K562 (cell line): Measurements from ENCODE around the gene NTSR1. TPM values are rescaled to one million over a fixed set of nuclear protein-coding genes. Genes with fewer than 3 reads are reported as not detected.

Experiments used
- ATF1 ChIP-seq, 2 experiments: fragments of 450-650 bp in 1 of 2; IDR thresholded peaks; 2 replicates each; pipeline ENCODE4 v1.6.1; 2016; ENCODE audit warnings: missing compliant biosample characterization in 1 of 2, missing genetic modification characterization in 1 of 2
- ATF3 ChIP-seq, 2 experiments: fragments of 450-650 bp in 1 of 2; sonication (generic) in 1 of 2; formaldehyde crosslinking in 1 of 2; IDR thresholded peaks in 1 of 2; conservative IDR thresholded peaks in 1 of 2; 2 replicates each; pipeline versions ENCODE4 v1.6.1 to v1.8.1; 2016 to 2023; ENCODE audit warnings: mild to moderate bottlenecking in 2 of 2, moderate library complexity in 2 of 2, inconsistent platforms in 1 of 2, missing genetic modification reagents in 1 of 2
- BHLHE40 ChIP-seq: IDR thresholded peaks from 2 replicates; pipeline ENCODE4 v1.6.1; 2011; ENCODE audit warnings: low read length, improper control_type of control experiment
- CBX3 ChIP-seq, 2 experiments: IDR thresholded peaks; 1 replicate in 1 of 2; 2 replicates in 1 of 2; pipeline ENCODE4 v1.6.1; 2012; ENCODE audit warnings: inconsistent platforms in 2 of 2, low read length in 2 of 2, borderline replicate concordance in 1 of 2, control low read depth in 1 of 2
- CREB5 ChIP-seq: fragments of 250-450 bp; sonication (Bioruptor Pico); IDR thresholded peaks from 2 replicates; pipeline ENCODE4 v1.5.0; 2020; ENCODE audit warnings: mild to moderate bottlenecking
- CTBP1 ChIP-seq: fragments of 450-650 bp; IDR thresholded peaks from 2 replicates; pipeline ENCODE4 v1.6.1; 2016; ENCODE audit warnings: borderline replicate concordance
- CXXC5 ChIP-seq: fragments of 250-450 bp; sonication (Bioruptor Pico); IDR thresholded peaks from 2 replicates; pipeline ENCODE4 v1.8.0; 2022; ENCODE audit warnings: inconsistent platforms, mild to moderate bottlenecking, moderate library complexity
- HMGN3 ChIP-seq: IDR thresholded peaks from 2 replicates; pipeline ENCODE4 v1.6.1; 2011; ENCODE audit warnings: borderline replicate concordance, low read depth, mild to moderate bottlenecking, mixed read lengths, low read length; ENCODE audit not compliant: insufficient read length; ENCODE audit errors: extremely low read depth
- JUND ChIP-seq, 2 experiments: IDR thresholded peaks; 2 replicates in 1 of 2; 3 replicates in 1 of 2; pipeline ENCODE4 v1.6.1; 2011; ENCODE audit warnings: borderline replicate concordance in 2 of 2, low read depth in 2 of 2, low read length in 2 of 2, improper control_type of control experiment in 1 of 2, missing biosample characterization in 1 of 2, missing genetic modification characterization in 1 of 2, missing genetic modification reagents in 1 of 2
- KLF6 ChIP-seq: fragments of 250-450 bp; sonication (Bioruptor Pico); IDR thresholded peaks from 2 replicates; pipeline ENCODE4 v1.4.0; 2020; ENCODE audit warnings: mild to moderate bottlenecking, moderate library complexity, borderline replicate concordance
- MAFG ChIP-seq: fragments of 450-650 bp; conservative IDR thresholded peaks from 2 replicates; pipeline ENCODE4 v1.6.1; 2016; ENCODE audit warnings: missing genetic modification characterization, missing compliant biosample characterization
- MAZ ChIP-seq, 2 experiments: fragments of 450-650 bp in 1 of 2; sonication (generic) in 1 of 2; formaldehyde crosslinking; IDR thresholded peaks in 1 of 2; conservative IDR thresholded peaks in 1 of 2; 2 replicates each; pipeline versions ENCODE4 v1.4.0 to v1.5.0; 2020; ENCODE audit warnings: mild to moderate bottlenecking in 1 of 2, missing genetic modification reagents in 1 of 2
- NR1H2 ChIP-seq: sonication (generic); formaldehyde crosslinking; IDR thresholded peaks from 2 replicates; pipeline ENCODE4 v1.4.0; 2020; ENCODE audit warnings: mild to moderate bottlenecking, missing genetic modification reagents
- NR4A1 ChIP-seq, 2 experiments: fragments of 250-450 bp in 1 of 2; fragments of 450-650 bp in 1 of 2; sonication (Bioruptor Pico) in 1 of 2; IDR thresholded peaks; 2 replicates each; pipeline versions ENCODE4 v1.4.0 to v1.6.1; 2016 to 2020; ENCODE audit warnings: mild to moderate bottlenecking in 2 of 2, missing compliant biosample characterization in 1 of 2, missing genetic modification characterization in 1 of 2, moderate library complexity in 1 of 2
- PHF8 ChIP-seq: fragments of 200-600 bp; sonication (generic); IDR thresholded peaks from 2 replicates; pipeline ENCODE4 v1.6.1; 2012; ENCODE audit warnings: mixed run types, mild to moderate bottlenecking, inconsistent platforms, low read length, moderate library complexity, borderline replicate concordance
- PTRF ChIP-seq: fragments of 450-650 bp; IDR thresholded peaks from 2 replicates; pipeline ENCODE4 v1.6.1; 2016; ENCODE audit warnings: mild to moderate bottlenecking, missing genetic modification characterization, missing compliant biosample characterization
- SUPT5H ChIP-seq: fragments of 450-650 bp; IDR thresholded peaks from 2 replicates; pipeline ENCODE4 v1.6.1; 2016
- ZBTB17 ChIP-seq: fragments of 450-650 bp; formaldehyde crosslinking; IDR thresholded peaks from 2 replicates; pipeline ENCODE4 v1.4.0; 2020; ENCODE audit warnings: mild to moderate bottlenecking
- ZBTB9 ChIP-seq: fragments of 450-650 bp; formaldehyde crosslinking; IDR thresholded peaks from 2 replicates; pipeline ENCODE4 v1.4.0; 2020; ENCODE audit warnings: mild to moderate bottlenecking, moderate library complexity
- ZNF584 ChIP-seq: fragments of 200-800 bp; sonication (Bioruptor generic); IDR thresholded peaks from 2 replicates; pipeline ENCODE4 v1.6.1; 2016; ENCODE audit warnings: low read depth, mild to moderate bottlenecking, missing genetic modification characterization, missing compliant biosample characterization
- ZNF589 ChIP-seq: fragments of 200-800 bp; sonication (Bioruptor generic); IDR thresholded peaks from 2 replicates; pipeline ENCODE4 v1.6.1; 2016; ENCODE audit warnings: low read depth, missing genetic modification characterization, missing compliant biosample characterization
- ZNF76 ChIP-seq: fragments of 250-450 bp; sonication (Bioruptor Pico); IDR thresholded peaks from 2 replicates; pipeline ENCODE4 v1.4.0; 2020; ENCODE audit warnings: mild to moderate bottlenecking, moderate library complexity, borderline replicate concordance
- polyA plus RNA-seq, 8 experiments: library from polyadenylated mRNA; depleted of rRNA in 4 of 8; stranded (reverse) in 5 of 8; unstranded in 3 of 8; fragments of >200 nt; fragmentation: Nextera tagmentation in 2 of 8; fragmentation: Illumina TruSeq in 1 of 8; extraction: Ambion mirVana in 2 of 8; extraction: Trizol in 1 of 8; gene quantifications; 2 replicates each; pipeline versions ENCODE4 v1.2.1 to v1.2.3, GENCODE V29; 2011 to 2014; ENCODE audit warnings: inconsistent platforms in 1 of 8, missing spikeins in 1 of 8
- total RNA-seq, 7 experiments: library from RNA; depleted of rRNA in 6 of 7; stranded (reverse); fragments of >200 nt in 6 of 7; fragmentation: Illumina TruSeq in 2 of 7; extraction: Trizol in 2 of 7; gene quantifications; 2 replicates each; pipeline versions ENCODE4 v1.2.1 to v1.2.3, GENCODE V29; 2011 to 2021; ENCODE audit warnings: low replicate concordance in 1 of 7

The NTSR1 gene
- total and polyA plus RNA-seq, 9 of the 15 experiments (the other 6 are each of a cell fraction or from before 2014, with no cell fraction given) = 0.04 to 0.40 (median 0.13) TPM; not detected in 3

GRCh38 chr20:62711703-62712101, 3.1 kb downstream of the NTSR1 start (continued):
- TF ChIP-seq NR1H2 (CRISPR knock-in tag) (0 out of 2 replicates have a peak, but pooled peaks have one; percentile 56), JUND (IDR thresholded peaks at IDR 0.05; ENCODE audit: borderline replicate concordance, low read depth, low read length) (no peak), JUND (tag; IDR thresholded peaks at IDR 0.05; ENCODE audit: borderline replicate concordance, low read depth, low read length) (peak; percentile 38; the same call in 1 of the 3 replicates), ZBTB9 (CRISPR knock-in tag) (no peak), SUPT5H (0 out of 2 replicates have a peak, but pooled peaks have one; percentile 31), MAFG (peak; percentile 40; the same call in 1 of the 2 replicates), MAZ (CRISPR knock-in tag; conservative IDR thresholded peaks at IDR 0.05 in 1 of 2, IDR thresholded peaks at IDR 0.05 in 1 of 2) (0 out of 4 replicates have a peak, but pooled peaks of 1 of the 2 experiments have one; percentile 9), ZNF76 (CRISPR knock-in tag) (peak; percentile 33; the same call in 1 of the 2 replicates), PHF8 (peak; percentile 35; the same call in 1 of the 2 replicates), CXXC5 (peak; percentile 86), ZBTB17 (CRISPR knock-in tag) (peak; percentile 33; the same call in 1 of the 2 replicates), CBX3 (IDR thresholded peaks at IDR 0.05; ENCODE audit: borderline replicate concordance in 1 of 2, low read length in 2 of 2) (peak in 1 of 2 experiments; percentile 19; a peak in 1 of 3 replicates), CREB5 (CRISPR knock-in tag) (no peak), NR4A1 (CRISPR knock-in tag; IDR thresholded peaks at IDR 0.05) (no peak), NR4A1 (tag; IDR thresholded peaks at IDR 0.05) (peak; percentile 88), PTRF (no peak), ZNF589 (CRISPR knock-in tag) (peak; percentile 79; the same call in 1 of the 2 replicates), ZNF584 (peak; percentile 79), ATF1 (CRISPR knock-in tag; IDR thresholded peaks at IDR 0.05) (no peak), ATF1 (tag; IDR thresholded peaks at IDR 0.05) (peak; percentile 91), KLF6 (CRISPR knock-in tag) (0 out of 2 replicates have a peak, but pooled peaks have one; percentile 32), HMGN3 (peak; percentile 31), BHLHE40 (peak; percentile 59), ATF3 (IDR thresholded peaks at IDR 0.05) (no peak), ATF3 (CRISPR knock-in tag; conservative IDR thresholded peaks at IDR 0.05) (no peak), CTBP1 (peak; percentile 26; the same call in 1 of the 2 replicates)
